HG02970 (cell line): ENCODE measurements around the gene MFSD2A.
"Not testable (repeated sequence)": the region's sequence is repeated elsewhere in the genome, so short reads cannot be mapped to it uniquely, and the experiment has no call there.

Experiments used
- ATAC-seq: cut with Tn5 transposase; IDR thresholded peaks from one replicate; pipeline ENCODE4 v1.9.1; 2021; ENCODE audit warnings: mild to moderate bottlenecking, moderate library complexity, moderate number of reproducible peaks; ENCODE audit not compliant: unreplicated experiment, low FRiP score

The MFSD2A gene

DNA sequence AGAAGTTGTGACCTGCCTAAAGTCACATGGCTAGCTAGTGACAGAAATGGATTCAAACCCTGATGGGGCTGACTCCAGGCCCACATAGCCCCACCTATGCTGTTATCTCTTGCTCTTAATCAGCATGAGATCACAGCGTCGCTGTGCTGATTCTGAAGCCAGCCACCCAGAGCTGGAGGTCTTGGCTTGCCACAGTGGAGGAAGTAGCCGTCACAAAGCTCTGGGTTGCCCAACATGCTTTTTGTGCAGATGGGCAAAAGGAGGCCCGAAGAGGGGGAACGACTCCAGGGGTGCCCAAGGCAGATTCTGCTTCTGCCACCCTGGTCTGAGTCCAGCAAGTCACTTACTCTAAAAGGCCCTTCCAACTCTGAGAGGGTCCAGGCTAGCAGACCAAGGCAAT, 14.7 kb upstream of the MFSD2A start:
- ATAC-seq = no peak

GRCh38 chr1:39940980-39941871, 13.7 kb upstream of the MFSD2A start:
- no peak for ATAC-seq

DNA sequence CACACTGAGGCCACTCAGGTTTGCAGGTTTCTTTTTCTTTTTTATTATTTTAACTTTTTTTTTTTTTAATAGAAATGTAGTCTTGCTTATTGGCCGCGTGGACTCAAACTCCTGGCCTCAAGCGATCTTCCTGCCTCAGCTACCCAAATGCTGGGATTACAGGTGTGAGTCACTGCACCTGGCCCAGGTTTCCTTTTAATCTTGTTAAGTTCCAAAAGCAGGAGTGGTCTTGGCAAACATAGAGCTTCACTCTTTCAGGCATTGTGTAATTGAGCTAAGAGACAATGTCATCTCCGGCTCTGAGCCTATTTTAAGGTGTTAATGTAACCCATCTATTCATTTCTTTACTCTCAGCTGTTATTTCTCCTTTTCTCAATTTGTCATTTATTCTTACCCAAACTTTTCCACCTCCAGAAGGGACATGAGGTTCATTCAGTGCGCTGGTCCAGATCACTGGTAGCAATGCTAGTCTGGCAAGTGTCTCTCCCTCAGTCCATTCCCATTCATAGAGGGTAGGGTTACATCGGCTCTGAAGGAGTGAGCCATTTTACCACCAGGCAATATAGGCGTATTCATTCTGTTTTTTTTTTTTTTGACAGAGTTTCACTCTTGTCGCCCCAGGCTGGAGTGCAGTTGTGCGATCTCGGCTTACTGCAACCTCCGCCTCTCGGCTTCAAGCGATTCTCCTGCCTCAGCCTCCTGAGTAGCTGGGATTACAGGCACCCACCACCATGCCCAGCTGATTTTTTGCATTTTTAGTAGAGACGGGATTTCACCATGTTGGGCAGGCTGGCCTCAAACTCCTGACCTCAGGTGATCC, 11.3 kb upstream of the MFSD2A start:
- no peak for ATAC-seq

DNA sequence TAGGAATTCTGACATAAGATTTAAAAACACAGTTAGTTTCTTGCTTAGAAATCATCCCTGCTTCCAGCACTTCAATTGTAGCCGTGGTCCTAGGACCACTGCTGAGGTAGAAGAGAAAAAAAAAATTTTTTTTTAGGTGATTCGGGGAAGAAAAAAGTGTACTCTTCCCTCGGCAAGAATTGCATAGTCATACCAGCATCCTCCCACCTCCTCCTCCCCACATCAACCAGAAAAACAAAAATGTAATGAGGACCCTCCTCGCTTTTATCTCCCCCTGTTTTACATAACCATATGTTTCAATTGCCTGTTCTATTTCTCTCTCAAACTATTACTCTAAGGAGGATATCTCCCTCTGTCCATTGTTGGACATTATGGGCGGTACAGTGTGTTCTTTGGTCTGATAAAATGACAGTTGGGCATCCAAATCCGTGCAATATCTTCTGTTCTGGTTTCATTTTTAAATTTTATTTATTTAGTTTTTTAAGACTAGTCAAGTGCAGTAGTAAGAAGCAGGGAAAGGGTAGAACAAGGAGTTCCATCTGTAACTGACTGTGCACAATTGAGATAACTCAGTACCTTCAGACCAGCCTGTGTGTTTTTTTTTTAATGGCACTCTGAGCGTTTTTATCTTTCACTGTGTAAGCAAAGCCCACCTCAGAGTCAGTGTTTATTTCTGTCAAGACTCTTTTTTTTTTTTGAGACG, 10.4 kb upstream of the MFSD2A start:
- no peak for ATAC-seq

- no peak for ATAC-seq
Measured at GRCh38 chr1:39946216-39946615, 8.7 kb upstream of the MFSD2A start.

DNA sequence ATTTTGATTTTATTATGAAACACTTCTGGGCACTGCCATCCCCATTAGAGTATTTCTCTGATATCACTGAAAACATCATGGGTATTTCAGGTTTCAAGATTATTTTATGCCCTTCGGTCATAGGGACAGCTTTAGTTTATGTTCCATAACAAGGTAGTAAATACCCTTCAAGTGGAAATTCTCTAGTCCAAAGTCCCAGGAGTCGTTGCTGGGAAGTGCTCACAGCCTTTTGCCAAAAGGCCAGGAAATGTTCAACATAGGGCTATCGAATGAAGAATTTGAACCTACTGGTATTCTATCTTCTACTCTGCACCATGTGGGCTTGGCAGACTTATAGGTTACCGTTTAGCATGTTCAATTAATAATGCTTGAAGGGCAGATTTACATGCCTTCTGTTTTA, 7.7 kb upstream of the MFSD2A start:
- no peak for ATAC-seq

DNA sequence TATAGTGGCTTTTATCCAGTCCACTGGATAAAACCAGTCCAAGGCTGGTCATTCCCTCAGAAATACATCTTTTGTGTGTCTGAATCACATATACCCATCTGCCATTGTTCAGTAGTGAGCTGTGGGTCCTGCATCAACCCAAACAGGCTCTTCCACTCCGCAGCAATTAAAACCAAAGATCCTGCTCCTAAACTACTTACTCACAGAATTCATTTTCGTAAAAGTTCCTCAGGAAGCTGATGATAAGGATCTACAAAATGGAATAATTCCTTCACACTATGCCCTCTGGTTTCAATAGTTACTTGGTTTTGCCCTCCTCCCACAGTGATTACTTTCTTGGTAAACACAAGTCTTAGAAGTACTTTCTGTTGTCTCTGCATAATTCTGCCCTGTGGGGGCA, 5.1 kb upstream of the MFSD2A start:
- no peak for ATAC-seq

DNA sequence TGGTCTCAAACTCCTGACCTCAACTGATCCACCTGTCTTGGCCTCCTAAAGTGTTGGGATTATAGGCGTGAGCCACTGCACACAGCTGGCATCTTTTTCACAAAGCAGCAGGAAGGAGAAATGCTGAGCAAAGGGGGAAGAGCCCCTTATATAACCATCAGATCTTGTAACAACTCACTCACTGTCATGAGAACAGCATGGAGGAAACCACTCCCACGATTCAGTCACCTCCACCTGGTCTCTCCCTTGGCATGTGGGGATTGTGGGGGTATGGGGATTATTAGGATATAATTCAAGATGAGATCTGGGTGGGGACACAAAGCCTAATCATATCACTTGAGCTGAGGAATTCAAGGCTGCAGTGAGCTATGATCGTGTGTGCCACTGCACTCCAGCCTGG, 3.0 kb upstream of the MFSD2A start:
- no peak for ATAC-seq

DNA sequence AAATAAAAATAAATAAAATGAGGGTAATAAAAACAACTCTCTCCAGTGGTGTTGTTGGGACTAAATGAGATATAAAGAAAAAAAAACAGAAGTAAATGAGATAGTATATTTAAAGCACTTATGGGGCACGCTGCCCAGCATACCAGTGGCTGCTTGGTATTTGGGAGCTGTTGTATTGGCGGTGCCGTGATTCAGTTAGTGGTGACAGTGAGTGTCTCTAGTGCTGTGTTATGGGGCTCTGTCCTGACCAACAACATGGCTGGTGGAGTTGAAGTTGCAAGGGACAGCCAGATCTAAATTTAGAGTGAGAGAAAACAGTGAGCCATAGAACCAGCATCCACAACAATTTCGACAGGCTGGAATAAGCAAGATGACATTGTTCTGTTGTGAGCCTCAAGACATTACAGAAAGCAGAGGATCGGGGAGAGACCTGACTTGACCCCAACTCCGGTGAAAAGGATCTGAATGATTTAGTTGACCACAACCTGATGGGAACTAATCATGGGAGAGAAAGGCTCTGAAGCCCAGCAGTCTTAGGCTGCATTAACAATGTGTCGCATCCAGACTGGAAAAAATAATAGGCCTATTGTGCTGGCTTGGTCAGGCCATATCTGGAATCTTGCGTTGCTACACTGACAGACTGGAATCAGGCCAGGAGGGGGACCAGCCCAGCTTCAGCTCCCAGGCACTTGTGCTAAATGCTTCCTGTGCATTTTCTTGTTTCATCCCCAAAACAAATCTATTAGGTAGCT, 2.4 kb upstream of the MFSD2A start:
- ATAC-seq = no peak

GRCh38 chr1:39954324-39954869, 548 bp upstream of the MFSD2A start:
- ATAC-seq = no peak

DNA sequence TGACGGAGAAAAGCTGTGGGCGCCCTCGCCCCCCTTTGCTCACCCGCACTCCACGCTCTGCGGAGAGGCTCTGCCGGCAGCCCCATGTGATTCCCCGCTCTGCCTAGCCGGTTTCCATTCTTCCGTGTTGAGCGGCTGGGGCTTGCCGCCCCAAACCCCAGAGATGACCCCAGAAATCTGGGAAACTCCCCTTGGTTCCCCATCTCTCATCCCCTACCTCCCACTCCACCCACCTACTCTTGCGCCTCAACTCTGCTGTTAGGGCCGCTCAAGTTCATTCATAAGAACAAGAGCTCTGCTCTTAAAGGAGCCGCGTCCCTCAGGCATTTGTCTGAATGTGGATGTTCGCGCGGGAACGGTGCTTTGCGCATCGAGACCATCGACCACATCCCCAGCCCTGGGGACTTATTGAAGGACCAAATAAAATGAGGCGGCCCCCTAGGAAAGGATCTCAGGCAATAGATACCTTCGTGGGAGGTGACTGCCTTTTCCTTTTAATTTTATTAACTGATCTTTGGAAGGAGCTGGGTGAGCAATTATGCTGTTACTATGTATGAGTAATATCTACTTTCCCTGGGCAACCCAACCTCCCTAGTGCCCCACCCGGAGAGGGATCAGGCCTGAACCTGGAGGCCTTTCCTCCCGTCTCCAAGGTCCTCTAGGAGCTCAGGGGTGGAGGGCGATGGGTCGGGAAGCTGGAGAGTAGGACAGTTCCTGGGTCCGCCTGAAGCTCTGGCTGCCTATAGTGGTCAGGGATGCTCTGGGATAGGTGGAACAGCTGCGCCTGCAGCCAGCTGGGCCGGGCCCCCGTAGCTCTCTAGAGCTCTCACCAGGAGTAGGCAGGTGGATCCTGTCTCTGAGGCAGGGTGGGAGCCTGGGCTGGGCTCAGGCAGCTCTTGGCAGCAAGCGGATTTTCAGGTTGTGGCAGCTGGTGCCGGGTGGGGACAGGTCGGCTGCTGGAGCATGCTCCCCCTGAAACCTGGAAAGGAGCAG, 898 bp downstream of the MFSD2A start:
- peak; percentile 31 for ATAC-seq

GRCh38 chr1:39957299-39958015, 2.5 kb downstream of the MFSD2A start:
- ATAC-seq = no peak

GRCh38 chr1:39958403-39959200, 3.7 kb downstream of the MFSD2A start:
- ATAC-seq = no peak

DNA sequence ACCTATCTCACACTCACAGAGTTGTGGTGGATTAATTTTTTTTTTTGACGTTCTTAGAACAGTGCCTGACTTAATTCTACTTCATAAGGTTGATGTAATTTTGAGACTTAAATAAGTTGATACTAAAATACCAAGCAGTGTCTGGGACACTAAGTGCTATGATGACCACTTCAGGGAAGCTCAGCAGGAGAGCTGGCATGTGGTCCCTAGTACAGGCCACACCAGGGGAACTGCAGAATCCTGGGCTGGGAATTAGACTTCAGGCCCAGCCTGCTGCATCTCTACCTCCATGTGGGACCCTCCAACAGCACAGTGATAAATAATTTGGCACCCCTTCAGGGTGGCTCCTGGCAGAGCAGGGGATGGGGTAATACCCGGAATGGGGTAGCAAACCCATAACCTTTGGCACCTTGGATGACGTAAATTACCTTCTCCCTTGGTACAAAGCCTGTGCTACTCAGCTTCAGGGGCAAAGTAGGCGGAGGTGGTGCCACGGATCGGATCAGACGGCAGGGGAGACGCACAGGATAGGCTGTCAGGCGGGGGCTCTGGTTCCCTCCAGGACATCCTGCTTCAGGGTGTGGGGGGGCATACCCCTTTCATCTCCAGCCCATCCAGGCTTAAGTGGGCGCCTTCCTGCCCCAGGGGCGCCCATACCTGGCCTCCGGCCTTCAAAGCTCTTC, 4.8 kb downstream of the MFSD2A start:
- no peak for ATAC-seq

GRCh38 chr1:39960431-39960958, 5.5 kb downstream of the MFSD2A start:
- no peak for ATAC-seq

GRCh38 chr1:39962450-39962825, 7.5 kb downstream of the MFSD2A start:
- no peak for ATAC-seq

GRCh38 chr1:39962964-39963363, 8.0 kb downstream of the MFSD2A start:
- ATAC-seq = not testable (repeated sequence)
